OCI-M2 (cell line): Measurements from ENCODE around the gene AKR1B1.

Source experiments
- DNase-seq: peaks from one replicate; lab custom pipeline; 2025; ENCODE audit not compliant: unreplicated experiment; lab: John Stamatoyannopoulos, UW

AKR1B1 gene

DNA sequence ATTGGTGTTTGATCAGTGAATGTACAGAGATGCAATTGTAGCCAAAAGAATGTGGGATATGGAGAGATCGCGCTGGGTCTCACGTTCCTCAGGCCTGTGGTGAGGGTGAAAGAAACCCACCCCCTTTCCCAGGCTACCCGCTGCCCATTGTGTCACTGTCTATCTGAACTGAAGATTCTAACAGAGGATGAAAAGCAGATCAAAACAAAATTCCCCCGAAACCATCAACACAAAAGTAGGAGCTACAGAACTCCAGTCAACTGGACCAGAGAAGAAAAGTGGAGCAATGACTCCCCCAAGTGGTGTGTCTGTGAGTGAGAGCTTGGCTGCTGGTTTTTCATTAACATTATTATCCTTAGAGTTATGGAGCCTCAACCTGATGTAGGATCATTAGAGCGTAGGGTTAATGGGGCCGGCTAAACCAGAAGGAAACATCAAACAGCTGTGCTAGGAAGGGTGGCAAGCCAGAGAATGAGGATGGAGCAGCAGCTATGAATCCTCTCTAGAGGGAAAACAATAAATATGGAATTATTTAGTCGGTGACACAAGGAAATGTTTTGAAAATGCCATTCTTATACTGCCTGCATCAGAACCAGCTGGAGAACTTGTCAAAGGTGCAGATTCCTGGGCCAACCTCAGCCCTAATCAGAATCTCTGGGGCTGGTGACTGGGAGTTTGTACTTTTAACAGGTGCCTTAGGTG, 38.3 kb downstream of the AKR1B1 start:
- DNase-seq = peak; percentile 64

DNA sequence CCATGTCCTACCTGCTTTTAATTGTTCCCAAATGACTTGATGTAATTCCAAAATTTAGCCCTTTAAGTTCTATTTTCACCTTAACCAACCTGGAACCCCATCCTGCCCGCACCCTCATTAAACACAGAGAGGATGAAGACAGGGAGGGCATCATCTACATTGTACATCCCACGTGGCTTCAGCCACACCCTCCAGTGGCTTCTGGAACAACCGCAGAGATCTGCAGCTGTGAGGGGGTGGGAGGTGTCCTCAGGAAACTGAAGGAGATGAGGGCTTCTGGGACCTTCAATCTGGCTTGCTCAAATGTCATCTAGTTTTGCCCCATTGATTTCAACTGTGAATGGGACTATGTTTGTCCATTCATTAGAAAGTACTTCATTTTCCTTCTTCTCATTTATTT, 39.0 kb downstream of the AKR1B1 start:
- DNase-seq = no peak

DNA sequence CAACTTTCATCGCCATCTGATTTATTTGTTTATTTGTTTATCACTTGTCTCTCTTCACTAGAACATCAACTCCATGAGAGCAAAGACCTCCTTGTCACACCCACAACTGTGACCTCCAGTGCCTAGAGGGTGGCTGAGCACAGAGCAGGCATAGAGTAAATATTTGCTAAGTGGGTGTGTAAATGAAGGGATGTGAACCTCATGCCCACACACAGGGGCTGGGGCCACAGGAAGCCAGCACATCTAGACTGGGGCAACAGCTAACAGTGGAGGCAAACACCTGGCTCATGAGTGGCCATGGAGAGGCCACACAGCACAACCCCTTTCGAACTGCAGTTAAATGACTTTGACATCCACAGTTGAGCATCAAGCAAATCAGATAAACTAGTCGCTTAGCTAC, 39.8 kb downstream of the AKR1B1 start:
- no peak for DNase-seq

DNA sequence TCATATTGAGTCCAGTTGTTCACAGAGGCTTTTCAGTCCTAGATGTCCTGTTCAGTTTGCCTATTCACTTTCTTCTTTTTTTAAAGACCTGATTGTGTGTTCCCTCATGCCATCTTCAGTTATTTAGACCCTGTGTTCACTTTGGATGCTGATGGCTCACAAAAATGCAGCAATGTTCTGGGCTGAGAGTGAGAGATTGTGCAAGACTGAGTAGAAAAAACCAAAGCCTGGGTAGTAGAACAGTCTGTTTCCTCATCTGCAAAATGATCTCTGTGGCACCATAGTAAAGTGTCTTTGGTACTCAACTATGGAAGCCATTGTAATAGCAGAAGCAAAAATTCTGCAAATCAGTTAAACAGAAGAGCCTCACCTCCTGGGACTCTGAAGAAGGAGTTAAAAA, 43.2 kb downstream of the AKR1B1 start:
- no peak for DNase-seq

DNA sequence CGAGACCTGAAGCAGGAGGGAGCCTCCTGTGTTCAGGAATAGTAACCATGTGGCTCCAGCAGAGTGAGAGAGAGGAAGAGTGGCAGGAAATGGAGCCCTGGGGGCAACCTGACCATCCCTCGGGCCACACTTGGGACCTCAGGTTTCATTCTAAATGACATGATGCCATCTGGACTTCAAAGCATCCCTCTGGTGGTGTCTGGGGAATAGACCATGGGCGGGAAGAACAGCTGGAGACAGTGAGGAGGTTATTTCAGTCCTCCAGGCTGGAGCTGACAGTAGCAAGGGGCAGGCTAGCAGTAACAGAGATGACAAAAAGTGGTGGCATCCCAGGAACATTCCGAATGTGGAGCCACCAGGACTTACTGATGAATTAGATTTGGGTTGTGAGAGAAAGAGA, 44.8 kb downstream of the AKR1B1 start:
- DNase-seq = no peak

DNA sequence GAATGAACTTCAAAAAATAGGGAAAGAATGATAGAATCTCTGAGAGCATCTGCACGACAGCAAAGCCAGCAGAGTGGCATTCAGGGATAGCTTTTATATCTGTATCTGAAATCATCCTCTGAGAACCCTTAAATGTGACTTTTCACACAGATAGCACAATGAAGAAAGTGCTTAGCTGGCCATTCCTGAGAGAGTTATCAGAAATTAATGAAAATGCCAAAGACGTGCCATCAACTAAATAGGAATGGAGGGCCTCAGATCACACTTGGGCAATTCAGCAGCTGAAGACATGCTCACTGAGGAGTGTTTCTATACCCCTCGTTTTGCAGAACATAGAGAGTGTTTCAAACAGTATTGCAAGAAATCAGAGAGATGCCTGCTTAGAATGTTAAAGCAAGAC, 51.6 kb downstream of the AKR1B1 start:
- DNase-seq = no peak

DNA sequence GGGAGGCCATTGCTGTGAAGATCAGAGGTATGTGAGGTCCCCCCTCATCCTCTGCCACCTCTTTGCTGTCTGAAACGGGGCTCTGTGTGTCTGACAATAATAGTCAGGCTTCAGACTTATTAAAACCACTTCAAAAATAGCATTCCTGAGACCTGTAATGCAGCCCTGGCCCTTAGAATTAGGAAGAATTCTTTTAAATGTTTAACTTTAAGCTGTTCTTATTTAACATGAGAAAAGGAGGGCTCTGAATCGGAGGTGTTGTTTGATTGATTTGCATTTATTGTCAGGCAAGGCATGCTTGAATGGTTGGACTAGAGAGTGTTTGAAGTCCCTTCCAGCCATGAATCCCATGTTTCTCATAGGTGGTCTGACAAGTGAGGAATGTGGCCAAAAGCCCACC, 52.5 kb downstream of the AKR1B1 start:
- no peak for DNase-seq

DNA sequence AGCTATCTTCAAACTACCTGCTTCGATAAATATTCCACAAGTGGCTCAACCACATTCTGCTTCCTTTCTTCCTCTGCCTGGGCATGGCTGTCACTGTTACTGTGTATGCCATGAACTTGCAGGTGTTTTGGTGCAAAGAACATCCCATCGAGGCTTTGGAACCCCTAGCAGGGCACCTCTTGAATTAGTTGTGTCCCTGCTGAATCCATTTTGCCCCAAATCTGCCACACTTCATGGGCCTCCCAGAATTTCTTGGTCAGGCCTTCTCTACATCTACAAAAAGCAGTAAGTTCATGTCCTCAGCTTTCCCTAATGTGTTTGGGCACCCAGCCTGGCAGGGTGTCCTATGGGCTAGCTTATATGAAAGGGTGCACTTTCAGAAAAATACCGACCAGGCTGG, 53.6 kb downstream of the AKR1B1 start:
- DNase-seq = no peak

DNA sequence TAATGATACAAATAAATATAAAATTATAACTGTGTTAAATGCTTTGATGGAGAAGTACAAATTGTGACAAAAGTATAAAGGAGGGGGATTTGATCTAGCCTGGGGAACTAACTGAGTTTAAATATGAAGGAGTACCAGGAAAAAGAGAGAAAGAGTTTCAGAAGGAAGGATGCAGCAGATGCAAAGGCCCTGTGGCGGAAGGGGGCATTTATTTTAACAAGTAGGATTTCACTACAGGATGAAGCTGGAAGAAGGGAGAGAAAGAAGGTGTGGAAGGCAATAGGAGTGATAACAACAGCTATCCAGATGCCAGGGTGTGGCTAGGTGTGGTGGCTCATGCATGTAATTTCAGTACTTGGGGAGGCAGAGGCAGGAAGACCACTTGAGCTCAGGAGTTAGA, 55.8 kb downstream of the AKR1B1 start:
- no peak for DNase-seq

DNA sequence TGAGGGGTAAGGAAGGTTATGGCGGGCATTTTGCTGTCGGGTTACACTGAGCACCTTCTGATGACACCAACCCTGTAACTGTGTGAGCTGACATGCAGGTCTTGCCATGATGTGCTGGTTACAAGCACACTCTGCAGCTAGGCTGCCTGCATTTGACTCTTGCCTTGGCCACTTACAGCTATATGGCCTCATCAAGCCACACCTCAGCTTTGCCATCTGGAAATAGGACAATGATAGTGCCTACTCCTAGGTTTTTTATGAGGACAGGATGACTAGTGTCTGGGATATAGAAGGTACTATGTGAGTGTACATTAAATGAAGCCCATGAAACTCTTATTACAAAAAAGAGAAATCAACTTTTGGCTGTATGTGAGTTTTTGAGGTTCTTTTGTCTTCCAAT, 58.0 kb downstream of the AKR1B1 start:
- no peak for DNase-seq

DNA sequence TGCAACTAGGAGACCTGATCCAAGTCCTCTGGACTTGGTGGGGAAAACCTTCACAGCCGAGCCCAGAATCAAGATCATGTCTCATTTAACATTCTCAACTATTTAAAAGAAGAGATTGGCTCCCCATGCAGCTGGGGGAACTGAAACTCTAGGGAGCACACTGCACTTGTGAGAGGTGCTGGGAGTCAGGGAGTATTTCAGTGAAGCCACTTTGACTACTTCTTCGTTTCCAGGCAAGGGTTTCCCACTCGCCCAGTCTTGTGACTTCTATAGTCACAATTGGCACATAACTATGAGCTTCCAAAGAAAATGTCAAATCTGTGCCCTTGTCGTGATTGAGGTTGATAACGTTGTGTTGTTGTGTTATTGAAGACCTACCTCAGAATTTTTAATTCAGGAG, 62.9 kb downstream of the AKR1B1 start:
- no peak for DNase-seq

DNA sequence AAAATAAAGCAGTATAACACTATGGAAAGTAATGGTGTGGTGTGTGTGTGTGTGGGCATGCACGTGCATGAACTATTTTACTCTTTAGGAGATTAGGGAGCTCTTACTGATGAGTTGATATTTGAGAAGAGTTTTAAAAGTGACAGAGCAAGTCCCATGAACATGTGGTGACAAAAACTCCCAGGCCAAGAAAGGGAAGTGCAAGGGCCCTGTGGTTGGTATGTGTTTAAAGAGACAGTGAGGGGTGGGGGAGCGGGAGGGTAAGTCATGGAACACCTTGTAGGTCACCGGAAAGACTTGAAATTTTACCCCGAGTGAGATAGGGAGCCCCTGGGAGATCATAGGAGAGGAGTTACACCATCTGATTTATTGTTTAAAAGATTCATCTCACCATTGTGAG, 63.3 kb downstream of the AKR1B1 start:
- no peak for DNase-seq

DNA sequence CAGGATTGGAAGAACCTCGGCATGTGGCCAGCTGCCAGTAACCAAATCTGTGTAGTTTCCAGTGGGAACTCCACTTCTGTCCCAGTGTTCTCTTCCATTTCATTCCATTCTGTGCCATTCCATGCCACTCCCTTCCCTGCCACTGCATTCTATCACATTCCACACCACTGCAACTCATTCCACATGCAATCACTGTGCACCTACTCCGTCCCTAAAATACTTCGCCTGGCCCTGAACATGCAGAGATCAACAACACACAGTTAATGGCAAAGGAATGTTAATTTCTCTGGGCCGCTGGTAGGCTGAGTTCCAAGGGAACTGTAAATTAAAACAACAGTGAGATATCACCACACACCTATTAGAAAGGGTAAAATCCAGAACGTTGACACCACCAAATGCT, 64.8 kb downstream of the AKR1B1 start:
- DNase-seq = no peak
